ENCODE results near the gene DTX1.

Gene DTX1

DNA sequence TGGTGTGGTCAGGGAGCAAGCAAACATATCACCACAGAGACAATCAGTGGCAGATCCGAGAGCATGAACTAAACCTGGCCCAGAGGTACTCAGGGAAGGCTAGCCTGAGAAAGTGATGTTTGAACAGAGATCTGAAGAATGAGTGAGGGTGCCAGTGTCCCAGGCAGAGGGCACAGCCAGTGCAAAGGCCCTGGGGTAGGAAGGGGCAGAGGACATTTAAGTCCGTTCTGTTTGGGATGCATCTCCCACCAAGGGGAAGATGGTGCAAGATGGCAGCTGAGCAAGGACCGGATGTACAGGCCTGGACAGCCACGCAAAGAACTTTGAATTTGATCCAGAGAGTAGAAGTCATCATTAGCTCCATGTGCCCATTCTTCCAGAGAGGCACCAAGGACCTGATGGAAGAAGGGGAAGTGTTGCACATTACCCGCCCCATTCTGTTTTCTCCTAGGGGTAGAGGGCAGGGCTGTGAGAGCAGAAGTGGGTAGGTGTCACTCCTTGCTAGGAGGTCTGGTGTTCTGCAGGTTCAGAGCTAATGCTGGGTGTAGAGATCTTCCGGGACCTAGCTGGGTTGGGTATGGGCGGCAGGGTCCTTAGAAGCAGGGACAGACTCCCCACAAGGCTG lies 3.9 kb downstream of the DTX1 start:
- TF ChIP-seq FOXM1 (IDR thresholded peaks at IDR 0.05; ENCODE audit: borderline replicate concordance) (no peak), ZNF384 (IDR thresholded peaks at IDR 0.05) (no peak), FOXK2 (IDR thresholded peaks at IDR 0.05) (no peak), LEF1 (IDR thresholded peaks at IDR 0.05; ENCODE audit: borderline replicate concordance) (no peak), ARNT (IDR thresholded peaks at IDR 0.05) (no peak), NFRKB (IDR thresholded peaks at IDR 0.05) (no peak), CTBP1 (IDR thresholded peaks at IDR 0.05; ENCODE audit: borderline replicate concordance) (no peak), HDGF (IDR thresholded peaks at IDR 0.05; ENCODE audit: borderline replicate concordance) (no peak)
- TF ChIP-seq, protein P1, sequence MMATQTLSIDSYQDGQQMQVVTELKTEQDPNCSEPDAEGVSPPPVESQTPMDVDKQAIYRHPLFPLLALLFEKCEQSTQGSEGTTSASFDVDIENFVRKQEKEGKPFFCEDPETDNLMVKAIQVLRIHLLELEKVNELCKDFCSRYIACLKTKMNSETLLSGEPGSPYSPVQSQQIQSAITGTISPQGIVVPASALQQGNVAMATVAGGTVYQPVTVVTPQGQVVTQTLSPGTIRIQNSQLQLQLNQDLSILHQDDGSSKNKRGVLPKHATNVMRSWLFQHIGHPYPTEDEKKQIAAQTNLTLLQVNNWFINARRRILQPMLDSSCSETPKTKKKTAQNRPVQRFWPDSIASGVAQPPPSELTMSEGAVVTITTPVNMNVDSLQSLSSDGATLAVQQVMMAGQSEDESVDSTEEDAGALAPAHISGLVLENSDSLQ (IDR thresholded peaks at IDR 0.05) = no peak
- ChIA-PET CTCF (no interaction called here), POLR2A (no interaction called here)
- no peak for DNase-seq (ENCODE audit: extremely low spot score)

DNA sequence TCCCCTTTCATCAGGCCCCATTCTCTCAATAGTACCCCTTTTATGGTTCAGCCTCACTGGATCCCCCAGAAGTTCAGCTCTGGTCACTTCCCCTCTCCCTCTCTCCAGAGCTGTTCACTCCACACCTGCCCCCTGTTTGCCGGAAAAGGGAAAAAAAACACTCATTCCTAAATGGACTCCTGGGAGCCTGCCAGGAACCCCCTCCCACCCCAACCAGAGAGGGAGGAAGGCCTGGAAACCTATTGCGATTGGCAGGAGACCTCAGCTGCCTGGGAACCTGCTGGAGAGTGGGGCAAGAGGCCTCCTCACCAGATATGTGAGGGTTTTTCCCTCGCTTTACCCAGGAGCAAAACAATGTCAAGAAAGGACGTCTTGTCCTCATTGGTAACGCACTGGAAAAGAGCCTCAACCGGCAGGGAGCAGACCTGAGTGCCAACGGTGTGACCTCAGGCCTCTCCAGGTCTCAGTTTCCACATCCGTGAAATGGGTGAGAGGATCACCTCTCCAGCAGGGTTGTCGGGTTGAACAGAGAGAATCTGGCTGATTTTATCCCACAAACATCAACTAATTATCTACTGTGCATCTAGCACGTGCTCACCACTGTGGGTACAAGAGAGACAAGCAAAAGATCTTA lies 4.6 kb downstream of the DTX1 start:
- TF ChIP-seq SUZ12 (IDR thresholded peaks at IDR 0.05) (no peak), FOXA1 (IDR thresholded peaks at IDR 0.05) (no peak)
- DNase-seq (ENCODE audit: extremely low spot score) = no peak
- ChIA-PET CTCF (no interaction called here), POLR2A (interaction anchor here (1.8 kb wide), 1 partner anchor 9 kb away, joined by 4 read pairs; no protein-coding TSS in a partner anchor)

DNA sequence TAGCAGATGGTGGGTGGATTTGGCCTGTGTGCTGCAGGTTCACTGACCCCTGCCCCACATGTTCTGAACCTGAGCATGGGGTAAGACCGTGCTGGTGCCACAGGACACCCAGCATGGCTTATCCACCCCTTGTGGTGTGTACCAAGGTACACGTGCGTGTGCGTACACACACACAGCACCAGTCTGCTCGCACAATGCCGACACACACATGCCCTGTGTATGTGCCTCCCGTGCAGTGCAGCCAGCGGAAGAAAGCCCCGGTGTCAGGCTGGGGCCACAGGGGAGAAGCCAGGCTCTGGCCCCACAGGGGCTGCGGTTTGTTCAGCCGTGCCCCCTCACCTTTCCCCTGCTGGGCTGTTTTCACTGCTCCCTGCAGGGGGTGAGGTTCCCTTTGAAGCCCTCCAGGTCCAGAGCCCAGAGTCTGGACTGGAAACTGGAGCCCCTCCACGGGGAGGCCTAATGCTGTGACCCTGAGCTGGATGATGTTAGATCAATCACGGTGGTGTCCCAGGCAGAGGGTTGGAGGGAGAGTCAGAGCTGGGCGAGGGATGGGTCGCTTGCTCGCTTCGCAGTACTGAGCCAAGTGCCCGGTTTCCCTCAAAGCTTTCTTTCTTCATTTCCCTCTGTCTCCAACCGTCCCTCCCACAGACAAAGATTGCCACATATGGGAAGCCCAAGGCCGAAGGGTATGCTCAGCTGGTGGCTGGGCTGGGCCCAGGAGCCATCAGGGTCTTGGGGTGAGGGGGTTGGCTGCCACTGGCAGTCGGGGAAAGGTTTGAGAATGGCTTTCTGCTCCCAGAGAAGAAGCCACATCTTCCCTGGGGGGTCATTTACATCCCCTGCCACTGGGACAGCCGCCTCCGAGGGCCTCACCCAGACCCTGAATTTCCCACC lies 6.2 kb downstream of the DTX1 start:
- ChIA-PET POLR2A (interaction anchor here (1.8 kb wide), 1 partner anchor 8 kb away, joined by 4 read pairs; no protein-coding TSS in a partner anchor), CTCF (interaction anchor here (0.8 kb wide), 1 partner anchor 69 kb away, joined by 3 read pairs; no protein-coding TSS in a partner anchor)
- no peak for TF ChIP-seq SUZ12 (IDR thresholded peaks at IDR 0.05)
- TF ChIP-seq BHLHE40 (IDR thresholded peaks at IDR 0.05; ENCODE audit: borderline replicate concordance) = no peak
- TF ChIP-seq SP1 (IDR thresholded peaks at IDR 0.05) = no peak
- TF ChIP-seq LEF1 (IDR thresholded peaks at IDR 0.05; ENCODE audit: borderline replicate concordance) = no peak
- TF ChIP-seq FOXA1 (IDR thresholded peaks at IDR 0.05) = no peak
- TF ChIP-seq ARNT (IDR thresholded peaks at IDR 0.05) = no peak
- TF ChIP-seq, protein P1 (IDR thresholded peaks at IDR 0.05) = no peak
- no peak for TF ChIP-seq FOXK2 (IDR thresholded peaks at IDR 0.05)
- TF ChIP-seq FOXM1 (IDR thresholded peaks at IDR 0.05; ENCODE audit: borderline replicate concordance) = no peak
- no peak for TF ChIP-seq CTBP1 (IDR thresholded peaks at IDR 0.05; ENCODE audit: borderline replicate concordance)
- no peak for TF ChIP-seq TARDBP (IDR thresholded peaks at IDR 0.05)
- no peak for TF ChIP-seq L3MBTL2 (conservative IDR thresholded peaks at IDR 0.05)
- no peak for TF ChIP-seq ELF4 (IDR thresholded peaks at IDR 0.05)
- no peak for TF ChIP-seq ZNF384 (IDR thresholded peaks at IDR 0.05)
- no peak for TF ChIP-seq HDGF (IDR thresholded peaks at IDR 0.05; ENCODE audit: borderline replicate concordance)
- no peak for TF ChIP-seq NFRKB (IDR thresholded peaks at IDR 0.05)
- no peak for DNase-seq (ENCODE audit: extremely low spot score)

DNA sequence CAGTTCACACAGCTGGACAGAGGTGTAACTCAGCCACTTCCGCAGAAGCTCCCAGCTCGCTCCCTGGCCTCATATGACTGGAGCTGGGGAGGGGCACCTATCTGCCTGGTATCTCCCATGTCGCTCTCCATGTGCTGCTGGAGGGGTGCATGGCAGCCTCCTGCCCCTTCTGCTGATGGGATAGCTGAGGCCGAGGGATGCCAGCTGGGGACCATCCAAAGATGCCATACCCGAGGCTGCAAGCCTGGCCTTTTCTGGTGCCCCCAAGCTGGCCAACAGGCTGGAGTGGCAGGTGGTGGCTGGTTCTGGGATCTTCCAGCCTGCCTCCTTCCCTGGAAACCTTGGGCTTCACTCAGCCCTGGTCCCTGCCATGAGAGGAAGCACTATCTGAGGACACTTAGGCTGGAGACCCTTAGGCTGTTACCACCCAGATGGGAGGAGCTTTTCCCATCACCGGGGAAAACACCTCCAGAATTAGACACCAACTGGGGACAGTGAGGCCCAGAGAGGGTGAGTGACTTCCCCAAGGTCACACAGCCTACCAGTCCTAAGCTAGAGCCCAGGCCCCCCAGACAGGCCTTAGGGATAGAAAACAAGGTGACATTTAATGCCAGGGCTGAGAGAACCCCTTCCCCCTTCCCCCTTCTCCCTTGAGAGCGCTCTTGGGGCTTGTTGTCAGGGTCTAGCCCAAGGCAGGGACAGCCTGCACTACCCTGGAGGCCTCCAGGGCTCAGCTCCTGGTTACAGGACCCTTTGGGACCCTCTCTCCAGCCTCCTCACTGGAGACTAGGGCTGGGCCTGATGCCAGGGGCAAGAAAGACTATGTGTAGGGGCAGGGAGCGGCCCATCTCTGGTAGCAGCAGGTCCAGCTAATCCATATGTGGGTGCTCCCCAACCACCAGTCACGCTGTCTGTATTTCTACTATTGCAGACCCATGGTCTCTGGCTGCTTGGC lies 7.1 kb downstream of the DTX1 start:
- ChIA-PET CTCF (no interaction called here), POLR2A (no interaction called here)
- TF ChIP-seq CTBP1 (IDR thresholded peaks at IDR 0.05; ENCODE audit: borderline replicate concordance) = no peak
- TF ChIP-seq ZNF384 (IDR thresholded peaks at IDR 0.05) = no peak
- TF ChIP-seq FOXA1 (IDR thresholded peaks at IDR 0.05) = no peak
- no peak for TF ChIP-seq HDGF (IDR thresholded peaks at IDR 0.05; ENCODE audit: borderline replicate concordance)
- TF ChIP-seq L3MBTL2 (conservative IDR thresholded peaks at IDR 0.05) = no peak
- no peak for TF ChIP-seq LEF1 (IDR thresholded peaks at IDR 0.05; ENCODE audit: borderline replicate concordance)
- no peak for TF ChIP-seq ARNT (IDR thresholded peaks at IDR 0.05)
- no peak for TF ChIP-seq BHLHE40 (IDR thresholded peaks at IDR 0.05; ENCODE audit: borderline replicate concordance)
- no peak for TF ChIP-seq FOXM1 (IDR thresholded peaks at IDR 0.05; ENCODE audit: borderline replicate concordance)
- TF ChIP-seq FOXK2 (IDR thresholded peaks at IDR 0.05) = no peak
- TF ChIP-seq, protein P1 (IDR thresholded peaks at IDR 0.05) = no peak
- no peak for TF ChIP-seq ELF4 (IDR thresholded peaks at IDR 0.05)
- no peak for TF ChIP-seq SP1 (IDR thresholded peaks at IDR 0.05)
- no peak for TF ChIP-seq SUZ12 (IDR thresholded peaks at IDR 0.05)
- TF ChIP-seq NFRKB (IDR thresholded peaks at IDR 0.05) = no peak
- no peak for TF ChIP-seq TARDBP (IDR thresholded peaks at IDR 0.05)
- DNase-seq (ENCODE audit: extremely low spot score) = no peak
